Activated CD4-positive, alpha-beta T cell treated with anti-CD3 and anti-CD28 coated beads, Interleukin-2, amount 10 ng/mL, durations not matched to agents 24 days and 14 days (primary cell): ENCODE data around the gene GOLGA6D. TPM values are rescaled to one million over a fixed set of nuclear protein-coding genes. Genes with fewer than 3 reads are reported as not detected.
A peak's percentile ranks its signal among the peaks of the same experiment; 100 is the strongest.
"Not testable (repeated sequence)": the region's sequence is repeated elsewhere in the genome, so short reads cannot be mapped to it uniquely, and the experiment has no call there.

Source experiments
- DNase-seq: peaks from one replicate; pipeline ENCODE4 v3.0.0; 2022
- H3K27ac Mint-ChIP-seq: one replicate; pipeline ENCODE4 v1.8.0; 2022; ENCODE audit warnings: mild to moderate bottlenecking, mixed read lengths
- H3K27me3 Mint-ChIP-seq: one replicate; pipeline ENCODE4 v1.8.0; 2022; ENCODE audit warnings: mixed read lengths
- H3K36me3 Mint-ChIP-seq: one replicate; pipeline ENCODE4 v1.8.0; 2022; ENCODE audit warnings: low read depth, mild to moderate bottlenecking, mixed read lengths
- H3K4me1 Mint-ChIP-seq: one replicate; pipeline ENCODE4 v1.8.0; 2021; ENCODE audit warnings: mixed read lengths
- H3K4me3 Mint-ChIP-seq: one replicate; pipeline ENCODE4 v1.8.0; 2022; ENCODE audit warnings: mild to moderate bottlenecking, moderate library complexity, mixed read lengths
- H3K9me3 Mint-ChIP-seq: one replicate; pipeline ENCODE4 v1.8.0; 2021; ENCODE audit warnings: mixed read lengths
- intact Hi-C: fragments of 100-400 bp; cut with micrococcal nuclease; formaldehyde crosslinking; loops from one replicate; pipeline ENCODE4 v1.15.1; 2023
- total RNA-seq: library from RNA; stranded (reverse); gene quantifications from 2 replicates; pipeline ENCODE4 v1.2.3, GENCODE V29; 2022

The GOLGA6D gene
- total RNA-seq, 1 donor from 2014 or later = not detected

DNA sequence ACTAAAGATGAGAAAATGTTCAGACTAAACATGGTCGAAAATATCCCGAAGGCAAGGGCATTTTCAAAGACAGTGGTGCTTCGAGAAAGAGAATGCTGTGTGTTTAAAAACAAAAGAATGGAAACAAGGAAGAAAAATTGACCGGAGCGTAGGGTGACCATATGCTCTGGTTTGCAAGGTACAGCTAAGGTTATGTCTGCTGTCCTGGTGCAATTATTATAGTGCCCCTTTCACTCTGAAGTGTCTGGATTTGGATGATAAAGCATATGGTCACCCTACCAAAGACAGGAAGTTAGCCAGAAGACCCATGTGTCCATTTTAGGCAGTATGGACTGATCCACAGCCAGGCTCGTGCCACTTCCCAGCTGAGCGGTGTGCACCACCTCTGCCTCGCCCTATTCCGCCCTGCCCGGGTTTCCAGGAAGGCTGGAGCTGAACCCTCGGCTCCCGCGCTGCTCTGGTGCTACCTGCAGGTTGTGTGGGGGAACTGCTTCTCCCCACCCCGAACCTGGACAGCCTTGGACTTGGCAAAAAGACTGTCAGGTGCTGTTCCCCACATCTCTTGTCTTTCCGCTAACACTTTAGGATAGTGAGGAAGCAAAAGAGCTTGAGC lies 25.2 kb downstream of the GOLGA6D start:
- intact Hi-C loops = no loop called here
- peak; percentile 67 for DNase-seq
- Mint-ChIP-seq H3K9me3 (no peaks in the 10 kb centered on the region), H3K36me3 (no peaks in the 10 kb centered on the region), H3K4me3 (no peak overlapping the region), H3K27ac (no peak overlapping the region), H3K4me1 (no peaks in the 10 kb centered on the region), H3K27me3 (peaks cover 49% of the 10 kb centered on the region)

DNA sequence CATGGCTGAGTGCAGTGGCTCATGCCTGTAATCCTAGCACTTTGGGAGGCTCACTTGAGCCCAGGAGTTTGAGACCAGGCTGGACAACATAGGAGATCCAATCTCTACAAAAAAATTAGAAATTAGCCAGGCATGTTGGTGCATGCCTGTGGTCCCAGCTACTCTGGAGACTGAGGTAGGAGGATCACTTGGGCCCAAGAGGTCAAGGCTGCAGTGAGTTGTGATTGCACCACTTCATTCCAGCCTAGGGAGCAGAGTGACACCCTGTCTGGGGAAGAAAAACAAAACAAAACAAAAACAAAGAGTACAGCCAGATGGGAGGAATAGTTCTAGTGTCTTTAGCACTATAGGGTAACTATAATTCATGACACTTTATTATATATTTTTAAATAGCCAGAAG lies 27.1 kb downstream of the GOLGA6D start:
- H3K9me3 Mint-ChIP-seq = no peaks in the 10 kb centered on the region
- no peaks in the 10 kb centered on the region for H3K4me1 Mint-ChIP-seq
- DNase-seq = no peak
- H3K27me3 Mint-ChIP-seq = peaks cover 35% of the 10 kb centered on the region
- H3K27ac Mint-ChIP-seq = no peak overlapping the region
- intact Hi-C loops = no loop called here
- no peak overlapping the region for H3K4me3 Mint-ChIP-seq
- H3K36me3 Mint-ChIP-seq = no peaks in the 10 kb centered on the region

DNA sequence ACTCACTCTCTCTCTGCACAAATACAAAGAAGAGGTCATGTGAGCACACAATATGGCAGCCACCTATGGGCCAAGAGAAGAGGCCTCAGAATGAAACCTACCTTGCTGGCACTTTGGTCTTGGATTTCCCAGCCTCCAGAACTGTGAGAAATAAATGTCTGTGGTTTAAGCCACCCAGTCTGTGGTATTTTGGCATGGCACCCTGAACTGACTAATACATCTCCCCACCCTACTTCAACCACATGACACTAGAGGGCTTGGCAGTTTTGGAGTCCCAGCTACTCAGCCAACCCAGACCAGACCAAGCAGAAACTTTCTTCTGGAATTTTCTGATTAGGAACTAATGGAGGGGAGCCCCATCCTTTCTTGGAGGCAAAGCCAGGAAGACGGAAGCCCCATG lies 29.9 kb downstream of the GOLGA6D start:
- DNase-seq, H3K4me1 Mint-ChIP-seq, H3K36me3 Mint-ChIP-seq, H3K4me3 Mint-ChIP-seq, H3K9me3 Mint-ChIP-seq, intact Hi-C loops, H3K27ac Mint-ChIP-seq: not testable (repeated sequence)
- peaks cover 16% of the 10 kb centered on the region for H3K27me3 Mint-ChIP-seq

DNA sequence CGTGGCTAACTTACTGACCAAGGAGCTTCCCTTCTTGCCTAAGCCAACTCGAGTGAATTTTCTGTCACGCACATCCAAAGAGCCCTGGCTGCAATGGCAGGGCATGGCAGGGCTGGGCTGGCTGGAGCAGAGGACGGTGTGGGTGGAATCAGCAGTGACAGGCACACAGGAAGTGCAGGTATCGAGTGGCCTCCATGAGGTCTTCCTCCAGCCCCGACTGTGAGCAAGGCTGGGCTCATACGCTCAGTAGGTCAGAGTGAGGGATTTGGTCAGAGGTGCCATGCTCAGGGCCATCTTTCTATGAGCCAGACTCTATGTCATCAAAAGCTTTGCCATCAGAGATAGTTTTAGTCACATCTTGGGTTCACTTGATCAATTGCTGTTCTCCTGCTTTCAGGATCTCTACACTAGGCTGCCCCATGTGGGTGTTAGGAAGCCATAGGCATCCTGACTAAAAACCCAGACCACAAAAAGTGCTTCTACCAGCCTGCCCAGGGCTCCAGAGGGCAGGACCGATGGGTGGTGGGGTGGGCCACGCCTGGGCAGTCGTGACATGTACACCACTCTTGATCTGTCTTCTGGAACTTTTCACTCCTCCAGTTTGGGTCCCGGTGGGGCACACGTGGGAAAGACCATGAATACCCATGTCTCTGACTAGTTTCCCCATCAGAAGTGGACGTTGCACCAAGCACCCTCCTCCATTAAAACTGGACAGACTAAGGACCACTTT lies 30.6 kb downstream of the GOLGA6D start:
- H3K27ac Mint-ChIP-seq = no peak overlapping the region
- H3K4me1 Mint-ChIP-seq = no peaks in the 10 kb centered on the region
- intact Hi-C loops = no loop called here
- no peak for DNase-seq
- no peaks in the 10 kb centered on the region for H3K9me3 Mint-ChIP-seq
- H3K27me3 Mint-ChIP-seq = peaks cover 11% of the 10 kb centered on the region
- no peak overlapping the region for H3K4me3 Mint-ChIP-seq
- H3K36me3 Mint-ChIP-seq = no peaks in the 10 kb centered on the region

DNA sequence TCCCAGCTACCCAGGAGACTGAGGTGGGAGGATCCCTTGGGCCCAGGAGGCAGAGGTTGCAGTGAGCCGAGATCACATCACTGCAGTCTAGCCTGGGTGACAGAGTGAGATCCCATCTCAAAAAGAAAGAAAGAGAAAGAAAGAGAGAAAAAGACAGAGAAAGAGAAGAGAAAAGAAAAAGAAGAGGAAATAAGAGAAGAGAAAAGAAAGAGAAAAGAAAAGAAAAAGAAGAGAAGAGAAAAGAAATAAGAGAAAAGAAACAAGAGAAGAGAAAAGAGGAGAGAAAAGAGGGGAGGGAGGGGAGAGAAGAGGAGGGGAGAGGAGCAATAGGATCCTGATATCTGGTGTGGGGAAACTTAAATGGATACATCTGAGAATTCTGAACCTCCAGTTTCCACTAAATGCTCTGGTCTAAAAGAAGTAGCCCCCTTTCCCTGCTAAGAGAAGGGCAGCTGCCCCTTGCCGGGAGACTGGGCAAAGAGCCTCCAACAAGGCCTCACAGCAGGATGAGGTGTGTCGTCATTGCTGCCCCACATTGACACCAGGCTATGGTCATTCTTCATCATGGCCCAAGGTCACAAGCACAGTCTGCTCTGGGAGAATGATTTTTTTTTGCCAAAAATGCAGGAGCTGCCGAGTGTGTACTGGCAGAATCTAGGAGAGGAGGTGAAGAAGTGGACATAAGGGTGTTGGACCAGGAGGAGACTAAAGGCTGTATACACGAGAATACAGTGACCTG lies 32.1 kb downstream of the GOLGA6D start:
- no peak for DNase-seq
- Mint-ChIP-seq H3K4me1 (no peaks in the 10 kb centered on the region), H3K9me3 (no peaks in the 10 kb centered on the region), H3K27me3 (peaks cover 3% of the 10 kb centered on the region), H3K27ac (no peak overlapping the region), H3K4me3 (no peak overlapping the region), H3K36me3 (no peaks in the 10 kb centered on the region)
- intact Hi-C loops = no loop called here

DNA sequence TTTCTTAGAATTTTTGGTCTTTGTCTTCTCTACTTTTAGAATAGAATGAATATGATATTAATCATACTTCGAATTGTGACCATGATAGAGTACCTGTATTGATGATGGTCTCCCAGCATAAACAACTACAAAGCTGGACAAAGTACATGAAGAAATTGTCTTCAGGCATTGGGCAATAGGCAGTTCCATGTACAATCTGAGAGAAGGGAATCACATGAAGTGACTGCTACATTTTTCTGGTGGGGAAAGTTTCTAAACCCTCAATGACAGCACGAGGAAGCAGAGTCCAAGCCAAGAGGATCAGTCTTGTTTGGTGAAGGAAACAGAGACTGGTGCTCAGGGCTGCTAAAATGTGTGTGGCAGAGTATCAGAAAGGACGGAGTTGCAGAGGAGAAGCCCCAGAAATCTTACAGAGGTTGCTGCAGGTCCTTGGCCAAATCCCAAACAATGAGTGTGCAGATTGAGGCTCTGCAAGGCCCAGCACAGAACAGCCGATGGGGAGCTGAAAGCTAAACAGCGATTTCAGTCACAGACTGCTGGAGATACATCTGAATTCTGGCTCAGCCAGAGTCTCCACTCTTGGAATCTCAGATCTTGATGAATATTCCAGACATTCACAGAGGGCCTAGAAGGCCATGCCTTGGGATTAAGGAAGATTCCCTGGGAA lies 36.7 kb downstream of the GOLGA6D start:
- intact Hi-C loops, H3K4me3 Mint-ChIP-seq, H3K27me3 Mint-ChIP-seq, H3K9me3 Mint-ChIP-seq, DNase-seq, H3K27ac Mint-ChIP-seq, H3K4me1 Mint-ChIP-seq, H3K36me3 Mint-ChIP-seq: not testable (repeated sequence)

DNA sequence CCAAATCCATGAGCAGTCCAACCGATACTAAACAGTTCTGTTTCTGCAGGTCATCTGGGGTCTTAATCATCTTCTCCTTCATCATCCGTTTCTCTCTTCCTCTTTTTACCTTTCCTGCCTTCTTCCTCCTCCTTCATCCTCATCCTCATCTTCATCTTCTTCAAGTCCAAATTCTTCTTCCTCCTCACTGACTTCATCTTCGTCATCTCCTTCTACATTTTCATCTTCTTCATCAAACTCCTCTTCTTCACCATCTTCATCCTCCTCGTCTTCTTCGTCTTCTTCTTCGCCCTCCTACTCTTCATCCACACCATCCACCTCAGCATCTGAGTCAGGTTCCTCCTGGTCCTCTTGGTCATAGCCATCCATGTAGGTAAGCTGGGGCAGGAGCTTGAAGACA lies 39.1 kb downstream of the GOLGA6D start:
- peaks cover 5% of the 10 kb centered on the region for H3K27me3 Mint-ChIP-seq
- H3K27ac Mint-ChIP-seq = no peak overlapping the region
- H3K4me3 Mint-ChIP-seq = no peak overlapping the region
- H3K36me3 Mint-ChIP-seq = no peaks in the 10 kb centered on the region
- no peaks in the 10 kb centered on the region for H3K4me1 Mint-ChIP-seq
- DNase-seq = no peak
- H3K9me3 Mint-ChIP-seq = no peaks in the 10 kb centered on the region
- intact Hi-C loops = no loop called here

DNA sequence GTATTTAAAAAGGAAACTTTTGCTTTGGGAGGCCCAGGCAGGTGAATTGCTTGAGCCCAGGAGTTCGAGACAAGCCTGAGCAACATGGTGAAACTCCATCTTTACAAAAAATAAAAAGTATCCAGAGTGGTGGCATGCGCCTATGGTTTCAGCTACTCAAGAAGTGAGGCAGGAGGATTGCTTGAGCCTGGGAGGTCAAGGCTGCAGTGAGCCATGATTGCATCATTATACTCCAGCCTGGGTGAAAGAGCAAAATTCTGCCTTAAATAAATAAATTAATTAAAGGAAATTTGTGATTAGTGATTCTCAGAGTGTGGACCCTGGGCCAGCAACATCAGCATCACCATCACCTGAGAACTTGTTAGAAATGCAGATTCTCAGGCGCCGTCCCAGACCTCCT lies 43.3 kb downstream of the GOLGA6D start:
- Mint-ChIP-seq H3K27ac (no peak overlapping the region), H3K36me3 (no peaks in the 10 kb centered on the region), H3K4me3 (no peak overlapping the region), H3K9me3 (no peaks in the 10 kb centered on the region), H3K4me1 (no peaks in the 10 kb centered on the region), H3K27me3 (peaks cover 3% of the 10 kb centered on the region)
- intact Hi-C loops = no loop called here
- no peak for DNase-seq

DNA sequence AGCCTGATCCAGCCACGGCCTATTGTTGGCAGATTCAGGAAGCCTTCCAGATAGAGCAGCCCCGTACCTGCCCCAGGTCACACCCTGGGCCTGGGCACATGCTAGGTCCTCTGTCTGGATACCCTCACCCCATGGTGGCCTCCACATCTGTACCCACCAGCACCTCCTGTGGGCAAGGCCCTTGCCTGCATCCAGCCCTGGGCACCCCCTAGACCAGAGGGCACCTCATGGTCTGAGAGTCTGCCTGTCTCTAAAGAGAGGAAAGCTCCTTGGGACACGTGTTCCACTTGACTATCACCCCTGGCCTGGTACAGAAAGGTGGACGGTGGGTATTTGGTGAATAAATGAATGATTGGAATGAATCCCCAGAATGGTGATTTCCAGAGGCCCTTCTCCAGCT lies 44.4 kb downstream of the GOLGA6D start:
- peak; percentile 57 for DNase-seq
- no peak overlapping the region for H3K27ac Mint-ChIP-seq
- H3K9me3 Mint-ChIP-seq = no peaks in the 10 kb centered on the region
- no peaks in the 10 kb centered on the region for H3K4me1 Mint-ChIP-seq
- no peak overlapping the region for H3K4me3 Mint-ChIP-seq
- intact Hi-C loops = no loop called here
- H3K36me3 Mint-ChIP-seq = no peaks in the 10 kb centered on the region
- peaks cover 2% of the 10 kb centered on the region for H3K27me3 Mint-ChIP-seq

DNA sequence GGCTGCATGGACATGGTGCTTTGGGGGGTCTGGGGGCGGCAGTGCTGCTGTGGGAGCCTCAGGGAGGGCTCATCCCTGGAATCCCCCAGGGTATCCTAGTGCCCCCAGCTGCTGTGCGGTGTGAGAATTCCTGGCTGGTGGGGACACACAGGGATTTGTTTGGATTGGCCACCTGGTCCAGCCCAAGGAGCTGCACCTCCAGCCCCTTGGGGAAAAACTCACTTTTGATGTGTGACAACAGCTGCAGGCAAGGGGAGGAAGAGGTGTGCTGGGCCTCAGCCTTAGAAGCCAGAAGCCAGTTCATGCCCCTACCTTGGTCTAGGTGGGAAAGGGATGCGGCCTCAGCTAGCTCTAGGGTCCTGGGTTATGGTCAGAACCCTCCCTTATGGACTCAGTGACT lies 44.9 kb downstream of the GOLGA6D start:
- Mint-ChIP-seq H3K9me3 (no peaks in the 10 kb centered on the region), H3K27me3 (peaks cover 3% of the 10 kb centered on the region), H3K36me3 (no peaks in the 10 kb centered on the region), H3K4me1 (no peaks in the 10 kb centered on the region), H3K27ac (no peak overlapping the region), H3K4me3 (no peak overlapping the region)
- DNase-seq = no peak
- intact Hi-C loops = no loop called here

DNA sequence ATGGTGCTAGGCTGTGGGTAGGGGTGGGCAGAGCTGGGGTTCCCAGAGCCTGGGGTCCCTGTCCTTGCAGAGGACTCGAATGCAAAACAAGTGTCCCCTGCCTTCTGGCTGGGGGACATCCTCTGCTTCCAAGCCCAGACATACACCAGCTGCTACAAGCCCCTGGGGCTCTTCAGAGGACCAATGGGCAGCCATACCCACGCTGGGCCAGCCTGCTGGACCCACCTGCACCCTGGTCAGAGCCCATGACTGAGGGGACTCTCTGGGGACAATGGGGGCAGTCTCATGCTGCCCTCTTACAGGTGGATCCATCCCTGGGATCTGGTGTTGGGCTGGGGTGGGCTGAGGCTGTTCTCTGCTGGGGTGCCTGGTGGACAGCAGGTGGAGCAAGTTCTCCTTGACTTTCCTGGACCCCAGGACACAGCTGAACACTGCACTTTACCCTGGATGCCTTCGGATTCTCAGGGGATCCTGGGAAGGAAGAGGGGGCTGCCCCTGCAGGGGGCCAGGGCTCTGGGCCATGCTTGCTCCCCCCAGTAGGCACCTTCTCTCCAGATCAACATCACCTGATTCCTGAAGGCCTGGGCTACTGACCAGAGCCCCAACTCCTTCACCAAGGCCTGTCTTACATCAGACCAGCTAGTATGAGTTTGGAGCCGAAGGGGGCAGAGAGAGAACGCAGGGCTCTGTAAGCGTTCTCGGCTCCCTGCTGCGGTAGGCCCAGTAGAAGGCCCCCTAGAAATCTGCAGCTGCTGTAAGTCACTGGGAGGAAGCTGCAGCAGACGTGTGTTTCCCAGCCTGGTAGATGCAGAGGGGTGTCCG lies 46.1 kb downstream of the GOLGA6D start:
- no peaks in the 10 kb centered on the region for H3K9me3 Mint-ChIP-seq
- DNase-seq = no peak
- no peaks in the 10 kb centered on the region for H3K4me1 Mint-ChIP-seq
- H3K36me3 Mint-ChIP-seq = no peaks in the 10 kb centered on the region
- no peak overlapping the region for H3K27ac Mint-ChIP-seq
- intact Hi-C loops = no loop called here
- no peak overlapping the region for H3K4me3 Mint-ChIP-seq
- H3K27me3 Mint-ChIP-seq = peaks cover 3% of the 10 kb centered on the region

DNA sequence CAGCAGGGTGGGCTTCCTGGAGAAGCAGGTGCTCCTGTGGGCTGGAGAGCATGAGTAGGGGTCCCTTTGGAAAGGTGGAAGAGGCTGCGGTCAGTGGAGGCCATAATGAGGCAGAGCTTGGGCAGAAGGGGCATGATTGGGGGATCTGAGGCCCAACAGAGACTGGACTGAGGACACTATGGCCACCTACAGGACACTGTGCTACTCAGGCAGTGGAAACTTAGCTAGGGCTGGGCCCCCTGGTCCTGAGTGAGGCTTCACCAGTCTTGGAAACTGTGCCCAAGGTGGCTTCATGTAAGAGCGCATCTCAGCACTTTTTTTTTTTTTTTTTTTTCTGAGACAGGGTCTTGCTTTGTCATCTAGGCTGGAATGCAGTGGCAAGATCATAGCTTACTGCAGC lies 46.9 kb downstream of the GOLGA6D start:
- H3K4me1 Mint-ChIP-seq = no peaks in the 10 kb centered on the region
- H3K4me3 Mint-ChIP-seq = no peak overlapping the region
- H3K36me3 Mint-ChIP-seq = no peaks in the 10 kb centered on the region
- H3K27me3 Mint-ChIP-seq = peaks cover 3% of the 10 kb centered on the region
- no peaks in the 10 kb centered on the region for H3K9me3 Mint-ChIP-seq
- no peak overlapping the region for H3K27ac Mint-ChIP-seq
- intact Hi-C loops = no loop called here
- DNase-seq = no peak

DNA sequence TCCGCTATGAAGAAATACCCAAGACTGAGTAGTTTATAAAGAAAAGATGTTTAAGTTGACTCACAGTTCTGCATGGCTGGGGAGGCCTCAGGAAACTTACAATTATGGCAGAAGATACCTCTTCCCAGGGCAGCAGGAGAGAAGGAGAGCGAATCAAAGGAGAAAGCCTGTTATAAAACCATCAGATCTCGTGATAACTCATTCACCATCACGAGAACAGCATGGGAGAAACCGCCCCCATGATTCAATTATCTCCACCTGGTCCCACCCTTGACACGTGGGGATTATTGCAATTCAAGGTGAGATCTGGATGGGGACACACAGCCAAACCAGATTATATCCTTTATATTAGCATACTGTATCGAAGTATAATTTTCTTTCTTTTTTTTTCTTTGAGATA lies 49.5 kb downstream of the GOLGA6D start:
- H3K4me1 Mint-ChIP-seq = peaks cover 14% of the 10 kb centered on the region
- H3K36me3 Mint-ChIP-seq, H3K4me3 Mint-ChIP-seq, H3K27ac Mint-ChIP-seq, H3K9me3 Mint-ChIP-seq, intact Hi-C loops, H3K27me3 Mint-ChIP-seq: not testable (repeated sequence)
- peak; percentile 53 for DNase-seq
